A673 (cell line): Measurements from ENCODE around the gene EPHA4. TPM values are rescaled to one million over a fixed set of nuclear protein-coding genes. Genes with fewer than 3 reads are reported as not detected.

Experiments
- BruUV-seq: library from RNA; stranded (reverse); fragments of 400-500 nt; replicated peaks from 2 replicates; lab custom pipeline; 2021; lab: Mats Ljungman, UMichigan
- CTCF ChIA-PET: fragments of 300-600 bp; sonication (Branson Sonifier 250); formaldehyde crosslinking; loops from one replicate; lab custom pipeline; 2022; ENCODE audit warnings: antibody characterized with exemption; lab: Charles Lee
- POLR2A ChIA-PET: fragments of 300-600 bp; sonication (Branson Sonifier 250); formaldehyde crosslinking; loops from one replicate; lab custom pipeline; 2022; ENCODE audit warnings: antibody characterized with exemption; ENCODE audit not compliant: low non-redundant PET; lab: Charles Lee
- DNase-seq: peaks from one replicate; pipeline ENCODE4 v3.0.0-alpha.2; 2015; ENCODE audit warnings: low spot score
- H3K27ac ChIP-seq: fragments of 200-600 bp; sonication (generic); 2 replicates; pipeline ENCODE4 v1.5.1; 2016; ENCODE audit warnings: mixed run types, low read depth, mild to moderate bottlenecking, mixed read lengths, antibody characterized with exemption, low read length; ENCODE audit not compliant: poor library complexity, severe bottlenecking
- H3K27me3 ChIP-seq: fragments of 200-600 bp; sonication (generic); replicated peaks from 2 replicates; pipeline ENCODE4 v1.6.1; 2017; ENCODE audit warnings: mixed run types, low read depth, mild to moderate bottlenecking, mixed read lengths, antibody characterized with exemption, low read length; ENCODE audit not compliant: insufficient read depth, poor library complexity
- H3K36me3 ChIP-seq: fragments of 200-600 bp; sonication (generic); 2 replicates; pipeline ENCODE4 v1.6.1; 2016; ENCODE audit warnings: mixed run types, mild to moderate bottlenecking, mixed read lengths, antibody characterized with exemption, low read length; ENCODE audit not compliant: insufficient read depth, poor library complexity, severe bottlenecking
- H3K4me1 ChIP-seq: fragments of 200-600 bp; sonication (generic); 2 replicates; pipeline ENCODE4 v1.6.1; 2017; ENCODE audit warnings: mixed run types, mild to moderate bottlenecking, mixed read lengths, antibody characterized with exemption, low read length; ENCODE audit not compliant: insufficient read depth, poor library complexity, severe bottlenecking
- H3K4me3 ChIP-seq: fragments of 200-600 bp; sonication (generic); 2 replicates; pipeline ENCODE4 v1.5.1; 2016; ENCODE audit warnings: low read depth, mixed run types, mild to moderate bottlenecking, mixed read lengths, low read length; ENCODE audit not compliant: poor library complexity, severe bottlenecking
- H3K9me3 ChIP-seq: fragments of 200-600 bp; sonication (generic); 2 replicates; pipeline ENCODE4 v1.6.1; 2016; ENCODE audit warnings: mixed run types, low read depth, mild to moderate bottlenecking, mixed read lengths, antibody characterized with exemption, low read length; ENCODE audit not compliant: poor library complexity, severe bottlenecking
- CTCF ChIP-seq: fragments of 300-800, 200-600 bp; sonication (generic); conservative IDR thresholded peaks from 2 replicates; pipeline ENCODE4 v1.5.1; 2017; ENCODE audit warnings: low read depth, mild to moderate bottlenecking, antibody characterized with exemption, low read length, moderate library complexity, mixed read lengths
- EZH2 ChIP-seq: fragments of 200-600 bp; sonication (generic); IDR thresholded peaks from 2 replicates; pipeline ENCODE4 v1.6.1; 2017; ENCODE audit warnings: borderline replicate concordance, low read depth, mild to moderate bottlenecking, mixed read lengths, antibody characterized with exemption, low read length; ENCODE audit not compliant: poor library complexity, severe bottlenecking
- intact Hi-C: fragments of 100-400 bp; cut with micrococcal nuclease; formaldehyde crosslinking; loops from one replicate; pipeline ENCODE4 v1.10.0; 2022; ENCODE audit not compliant: unreplicated experiment
- total RNA-seq: library from RNA; stranded (reverse); gene quantifications from 2 replicates; pipeline ENCODE4 v1.2.3, GENCODE V29; 2021

Gene EPHA4
- total RNA-seq, 1 experiment from 2014 or later = 39.5 TPM

GRCh38 chr2:221606424-221606823 lies 34.3 kb upstream of the EPHA4 start:
- TF ChIP-seq CTCF (no peak), EZH2 (no peak)
- no peaks in the 10 kb centered on the region for H3K36me3 ChIP-seq
- no peak for DNase-seq
- BruUV-seq = no TSS peak
- no peak overlapping the region for H3K4me3 ChIP-seq
- H3K27me3 ChIP-seq = no peaks in the 10 kb centered on the region
- no peaks in the 10 kb centered on the region for H3K4me1 ChIP-seq
- CTCF ChIA-PET = no interaction called here
- intact Hi-C loops = no loop called here
- POLR2A ChIA-PET = no interaction called here
- no peaks in the 10 kb centered on the region for H3K9me3 ChIP-seq
- H3K27ac ChIP-seq = no peak overlapping the region

GRCh38 chr2:221605751-221606240 lies 33.7 kb upstream of the EPHA4 start:
- H3K4me1 ChIP-seq = no peaks in the 10 kb centered on the region
- TF ChIP-seq EZH2 = no peak
- TF ChIP-seq CTCF = no peak
- DNase-seq = no peak
- H3K27ac ChIP-seq = no peak overlapping the region
- no peak overlapping the region for H3K4me3 ChIP-seq
- no peaks in the 10 kb centered on the region for H3K36me3 ChIP-seq
- no TSS peak for BruUV-seq
- intact Hi-C loops = no loop called here
- CTCF ChIA-PET = no interaction called here
- no peaks in the 10 kb centered on the region for H3K27me3 ChIP-seq
- POLR2A ChIA-PET = no interaction called here
- no peaks in the 10 kb centered on the region for H3K9me3 ChIP-seq

- no peak overlapping the region for H3K27ac ChIP-seq
- CTCF ChIA-PET = no interaction called here
- BruUV-seq = no TSS peak
- H3K4me1 ChIP-seq = no peaks in the 10 kb centered on the region
- H3K36me3 ChIP-seq = no peaks in the 10 kb centered on the region
- H3K9me3 ChIP-seq = no peaks in the 10 kb centered on the region
- H3K4me3 ChIP-seq = no peak overlapping the region
- no peak for TF ChIP-seq CTCF
- TF ChIP-seq EZH2 = no peak
- no peaks in the 10 kb centered on the region for H3K27me3 ChIP-seq
- intact Hi-C loops = no loop called here
- POLR2A ChIA-PET = no interaction called here
- DNase-seq = no peak
Measured at GRCh38 chr2:221602938-221603337, 30.8 kb upstream of the EPHA4 start.
